Keratinocyte (primary cell): ENCODE data around the gene NUTM2F. TPM values are rescaled to one million over a fixed set of nuclear protein-coding genes. Genes with fewer than 3 reads are reported as not detected.
A peak's percentile ranks its signal among the peaks of the same experiment; 100 is the strongest.
"Not testable (repeated sequence)": the region's sequence is repeated elsewhere in the genome, so short reads cannot be mapped to it uniquely, and the experiment has no call there.

Source experiments
- DNase-seq: peaks from one replicate; pipeline ENCODE4 v3.0.0-alpha.2; 2011; ENCODE audit warnings: low read depth, missing footprints, low spot score
- FAIRE-seq: peaks from 2 replicates; lab custom pipeline; 2011; peaks lifted over from hg19 to GRCh38; lab: Jason Lieb, UNC
- H2AFZ ChIP-seq: 2 replicates; pipeline ENCODE4 v1.6.0; 2012; ENCODE audit warnings: low read length, control low read depth, inconsistent platforms; ENCODE audit not compliant: control insufficient read depth
- H3K27ac ChIP-seq: 2 replicates; pipeline ENCODE4 v1.5.1; 2011; ENCODE audit warnings: low read length; ENCODE audit not compliant: control insufficient read depth, insufficient read depth
- H3K27me3 ChIP-seq: 3 replicates; pipeline ENCODE4 v1.6.0; 2011; ENCODE audit warnings: low read length; ENCODE audit not compliant: control insufficient read depth, insufficient read depth; ENCODE audit errors: extremely low read depth
- H3K36me3 ChIP-seq, 2 experiments: 2 replicates in 1 of 2; 3 replicates in 1 of 2; pipeline ENCODE4 v1.5.1; 2011; ENCODE audit warnings: low read length in 2 of 2, mild to moderate bottlenecking in 1 of 2; ENCODE audit not compliant: control insufficient read depth in 2 of 2, insufficient read depth in 2 of 2; ENCODE audit errors: extremely low read depth in 1 of 2
- H3K4me1 ChIP-seq: 3 replicates; pipeline ENCODE4 v1.5.1; 2011; ENCODE audit warnings: low read length; ENCODE audit not compliant: control insufficient read depth, insufficient read depth; ENCODE audit errors: extremely low read depth
- H3K4me2 ChIP-seq: 3 replicates; pipeline ENCODE4 v1.6.0; 2011; ENCODE audit warnings: low read depth, low read length; ENCODE audit not compliant: control insufficient read depth, insufficient read depth; ENCODE audit errors: extremely low read depth
- H3K4me3 ChIP-seq, 3 experiments: fragments of 200-600 bp in 1 of 3; sonication (generic) in 1 of 3; 2 replicates in 2 of 3; 3 replicates in 1 of 3; pipeline ENCODE4 v1.5.1; 2011 to 2016; ENCODE audit warnings: low read length in 3 of 3, mild to moderate bottlenecking in 3 of 3, control low read depth in 2 of 3, inconsistent platforms in 1 of 3, low read depth in 1 of 3, mixed read lengths in 1 of 3, mixed run types in 1 of 3, moderate library complexity in 1 of 3; ENCODE audit not compliant: control insufficient read depth in 2 of 3, insufficient read depth in 2 of 3; ENCODE audit errors: extremely low read depth in 1 of 3
- H3K79me2 ChIP-seq: 2 replicates; pipeline ENCODE4 v1.6.0; 2012; ENCODE audit warnings: low read length; ENCODE audit not compliant: control insufficient read depth, insufficient read depth
- H3K9ac ChIP-seq: 3 replicates; pipeline ENCODE4 v1.6.0; 2011; ENCODE audit warnings: low read length; ENCODE audit not compliant: control insufficient read depth, insufficient read depth; ENCODE audit errors: extremely low read depth
- H3K9me1 ChIP-seq: 3 replicates; pipeline ENCODE4 v1.6.0; 2011; ENCODE audit warnings: low read length; ENCODE audit not compliant: control insufficient read depth, insufficient read depth; ENCODE audit errors: extremely low read depth
- H3K9me3 ChIP-seq: 2 replicates; pipeline ENCODE4 v1.5.1; 2012; ENCODE audit warnings: low read depth, low read length; ENCODE audit not compliant: control insufficient read depth
- H4K20me1 ChIP-seq: 3 replicates; pipeline ENCODE4 v1.6.0; 2011; ENCODE audit warnings: low read length; ENCODE audit not compliant: control insufficient read depth, insufficient read depth; ENCODE audit errors: extremely low read depth
- dilution Hi-C: fragments of 300-500 bp; cut with MboI; formaldehyde crosslinking; loops from one replicate; pipeline ENCODE4 v1.7.0; 2020; ENCODE audit warnings: low sequenced_read_pairs; ENCODE audit not compliant: extremely low pct_ligation_motif_present
- polyA minus RNA-seq, 3 experiments: library from RNA; depleted of rRNA, polyadenylated mRNA; stranded (reverse); fragments of >200 nt; gene quantifications; 1 replicate in 1 of 3; 2 replicates in 1 of 3; 3 replicates in 1 of 3; pipeline ENCODE4 v1.2.3, GENCODE V29; 2011
- polyA plus RNA-seq, 5 experiments: library from polyadenylated mRNA; depleted of rRNA in 3 of 5; stranded (reverse) in 3 of 5; stranded (forward) in 1 of 5; unstranded in 1 of 5; fragments of >200 nt; gene quantifications; 1 replicate in 1 of 5; 2 replicates in 3 of 5; 3 replicates in 1 of 5; pipeline versions ENCODE4 v1.2.1 to v1.2.3, GENCODE V29; 2011 to 2012; ENCODE audit warnings: missing spikeins in 2 of 5, low read depth in 1 of 5, low replicate concordance in 1 of 5

The NUTM2F gene
- not detected in 3 replicates for polyA plus RNA-seq
- not detected for polyA plus RNA-seq (2011; ENCODE audit: low read depth)
- not detected in 2 replicates for polyA plus RNA-seq (2011; cell fraction: cytosol; rRNA removed)
- polyA plus RNA-seq (2011; cell fraction: nucleus; rRNA removed), result not detected in 2 replicates
- polyA plus RNA-seq (2012; ENCODE audit: low replicate concordance), result 0.06 TPM in 1 of 2 replicates, not detected in the other
- polyA minus RNA-seq, result not detected in 3 replicates
- not detected for polyA minus RNA-seq (2011; cell fraction: cytosol; rRNA and poly(A)+ RNA removed)
- polyA minus RNA-seq (2011; cell fraction: nucleus; rRNA and poly(A)+ RNA removed), result not detected in 2 replicates

DNA sequence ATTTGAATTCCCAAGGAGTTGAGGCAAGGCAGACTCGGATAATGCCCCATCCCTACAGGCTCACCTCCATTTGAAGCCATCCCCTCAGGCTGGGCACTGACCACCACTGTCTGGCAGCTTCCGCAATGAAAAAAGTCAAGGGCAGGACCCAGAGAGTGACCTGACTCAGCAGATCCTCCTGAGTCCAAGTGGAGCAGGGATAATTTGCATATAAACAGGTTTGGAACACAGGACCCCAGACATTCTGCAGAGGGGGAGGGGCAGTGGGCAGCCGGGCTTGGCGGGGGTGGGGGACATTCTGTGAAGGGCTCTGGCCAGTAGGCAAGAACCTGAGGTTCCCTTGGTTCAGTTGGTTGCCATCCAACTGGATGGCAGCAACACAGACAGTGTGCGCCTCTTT is at the start of gene NUTM2F:
Gene NUTM2F (minus strand): TSS at position 101 of the 400 bp plus-strand sequence. CDS start 21 bp downstream, at position 80.
- FAIRE-seq, dilution Hi-C loops: not testable (repeated sequence)

GRCh38 chr9:94375197-94375596 is 46.8 kb upstream of the NUTM2F start:
- peak; percentile 69 for FAIRE-seq
- dilution Hi-C loops, H3K36me3 ChIP-seq, DNase-seq, H3K9me3 ChIP-seq, H3K9me1 ChIP-seq, H3K27me3 ChIP-seq, H3K4me1 ChIP-seq, H2AFZ ChIP-seq, H4K20me1 ChIP-seq: not testable (repeated sequence)
- Histone ChIP-seq H3K9ac (peak overlapping the region; percentile 64), H3K4me3 (peak overlapping the region; percentile 47 to 59 (median 59)), H3K4me2 (peak overlapping the region; percentile 45), H3K79me2 (peaks cover 21% of the 10 kb centered on the region), H3K27ac (peak overlapping the region; percentile 43)

More for the DNA sequence above, at the start of gene NUTM2F:
- not testable (repeated sequence) for H3K4me3 ChIP-seq, H3K27me3 ChIP-seq, H3K9ac ChIP-seq, H3K9me1 ChIP-seq, H3K36me3 ChIP-seq, H3K79me2 ChIP-seq, DNase-seq, H3K27ac ChIP-seq, H3K4me1 ChIP-seq, H2AFZ ChIP-seq, H3K4me2 ChIP-seq, H4K20me1 ChIP-seq, H3K9me3 ChIP-seq

DNA sequence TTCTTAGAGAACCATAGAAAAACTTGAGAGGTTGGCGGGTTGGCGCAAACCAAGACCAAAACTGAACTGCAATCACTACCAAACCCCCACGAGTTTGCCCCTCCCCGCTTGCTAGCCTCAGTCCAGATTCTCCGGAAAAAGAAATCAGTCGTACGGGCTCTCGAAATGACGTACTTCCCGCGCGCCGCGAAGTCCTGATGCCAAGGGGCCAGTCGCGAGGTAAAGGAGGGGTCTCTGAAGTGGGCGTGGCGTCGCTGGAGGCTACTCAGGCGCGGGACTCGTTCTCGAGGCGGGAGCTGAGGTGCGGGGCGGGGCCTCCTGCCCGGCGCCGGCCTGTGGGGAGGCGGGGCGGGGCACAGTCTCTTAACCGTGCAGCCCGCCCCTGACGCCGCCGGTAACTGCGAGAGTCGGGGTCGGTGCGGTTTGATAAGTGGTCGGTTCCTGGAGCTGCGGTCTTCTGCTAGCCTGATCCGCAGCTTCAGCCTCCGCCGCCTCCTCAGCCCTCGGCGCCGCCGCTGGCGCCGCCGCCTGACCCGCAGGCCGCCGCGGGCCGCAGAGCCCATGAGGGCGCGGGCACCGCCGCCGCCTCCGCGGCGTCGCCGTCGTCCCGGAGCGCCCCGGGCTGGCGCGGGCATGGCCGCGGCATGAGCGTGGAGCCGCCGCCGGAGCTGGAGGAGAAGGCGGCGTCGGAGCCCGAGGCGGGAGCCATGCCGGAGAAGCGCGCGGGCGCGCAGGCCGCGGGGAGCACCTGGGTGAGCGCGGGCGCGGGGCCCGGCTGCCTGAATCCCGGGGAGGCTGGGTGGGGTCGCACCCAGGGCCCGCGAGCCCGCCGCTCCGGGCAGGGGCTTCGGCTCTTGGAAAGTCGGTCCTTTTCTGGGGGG is 46.0 kb upstream of the NUTM2F start:
- peak overlapping the region; percentile 64 for H3K9ac ChIP-seq
- peak overlapping the region; percentile 76 for H3K4me2 ChIP-seq
- H3K9me3 ChIP-seq, H3K36me3 ChIP-seq, H3K9me1 ChIP-seq, dilution Hi-C loops, H4K20me1 ChIP-seq, H3K27me3 ChIP-seq, H3K4me1 ChIP-seq: not testable (repeated sequence)
- peak; percentile 41 for FAIRE-seq
- H3K27ac ChIP-seq, result peak overlapping the region; percentile 67
- H3K79me2 ChIP-seq, result peaks cover 18% of the 10 kb centered on the region
- peak overlapping the region; percentile 67 for H2AFZ ChIP-seq
- H3K4me3 ChIP-seq, result peak overlapping the region; percentile 47 to 62 (median 59)
- peak; percentile 21 for DNase-seq

DNA sequence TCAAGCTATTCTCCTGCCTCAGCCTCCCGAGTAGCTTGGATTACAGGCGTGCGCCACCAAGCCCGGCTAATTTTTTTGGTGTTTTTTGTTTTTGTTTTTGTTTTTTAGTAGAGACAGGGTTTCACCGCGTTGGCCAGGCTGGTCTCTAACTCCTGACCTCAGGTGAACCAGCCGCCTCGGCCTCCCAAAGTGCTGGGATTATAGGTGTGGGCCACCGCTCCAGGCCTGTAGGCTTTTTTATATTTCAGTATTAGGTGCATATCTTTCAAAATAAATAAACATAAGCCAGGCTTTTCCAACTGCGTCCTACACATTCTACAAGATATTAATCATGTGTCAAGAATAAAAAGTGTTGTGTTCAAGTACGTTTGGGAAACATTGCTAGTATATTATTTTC is 45.3 kb upstream of the NUTM2F start:
- peak overlapping the region; percentile 76 for H3K4me2 ChIP-seq
- H3K4me1 ChIP-seq, H3K27me3 ChIP-seq, DNase-seq, H3K36me3 ChIP-seq, H4K20me1 ChIP-seq, FAIRE-seq, dilution Hi-C loops, H3K9me1 ChIP-seq, H3K9me3 ChIP-seq: not testable (repeated sequence)
- H3K9ac ChIP-seq, result peak overlapping the region; percentile 61
- peak overlapping the region; percentile 67 for H3K27ac ChIP-seq
- H3K79me2 ChIP-seq, result peaks cover 18% of the 10 kb centered on the region
- peak overlapping the region; percentile 67 for H2AFZ ChIP-seq
- H3K4me3 ChIP-seq, result peak overlapping the region; percentile 47 to 62 (median 59)
